OCI-LY1 (cell line): ENCODE results near the gene BROX.

Source experiments
- CTCF ChIP-seq: fragments of 200-600 bp; sonication (generic), shearing (Covaris generic); IDR thresholded peaks from 2 replicates; pipeline ENCODE4 v1.5.1; 2017; ENCODE audit warnings: mild to moderate bottlenecking, antibody characterized with exemption, low read length, moderate library complexity, mixed read lengths
- EZH2 ChIP-seq: fragments of 200-600 bp; sonication (generic), shearing (Covaris generic); IDR thresholded peaks from 2 replicates; pipeline ENCODE4 v1.8.0; 2017; ENCODE audit warnings: borderline replicate concordance, mixed run types, mild to moderate bottlenecking, antibody characterized with exemption, low read length, moderate library complexity, mixed read lengths

DNA sequence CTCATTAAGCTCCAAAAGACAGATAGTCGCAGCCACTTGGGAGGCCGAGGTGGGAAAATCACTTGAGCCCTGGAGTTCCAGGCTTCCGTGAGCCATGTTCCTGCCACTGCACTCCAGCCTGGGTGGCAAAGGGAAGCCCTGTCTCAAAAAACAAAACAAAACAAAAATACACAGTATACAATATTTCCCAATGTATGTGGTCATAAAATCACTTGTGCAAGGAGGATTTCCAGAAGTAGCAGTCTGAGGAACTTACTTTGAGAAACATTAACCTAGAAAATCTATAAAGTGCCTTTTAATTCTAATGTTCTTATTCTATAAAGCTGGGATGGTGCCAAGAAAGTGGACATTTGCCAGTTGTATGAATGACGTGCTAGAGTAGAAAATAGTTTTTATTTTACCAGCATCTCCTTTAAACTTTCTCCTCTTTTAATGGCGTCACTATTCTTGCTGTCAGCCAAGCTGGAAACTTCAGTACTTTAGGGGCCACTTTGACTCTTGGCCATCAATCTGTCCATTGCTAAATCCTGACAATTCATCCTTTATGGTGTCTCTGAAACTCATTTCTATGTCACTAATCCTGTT, 47.2 kb downstream of the BROX start:
- TF ChIP-seq CTCF = no peak
- no peak for TF ChIP-seq EZH2
